ENCODE measurements around the gene TMEM87B.
"Not testable (repeated sequence)": the region's sequence is repeated elsewhere in the genome, so short reads cannot be mapped to it uniquely, and the experiment has no call there.

Gene TMEM87B

DNA sequence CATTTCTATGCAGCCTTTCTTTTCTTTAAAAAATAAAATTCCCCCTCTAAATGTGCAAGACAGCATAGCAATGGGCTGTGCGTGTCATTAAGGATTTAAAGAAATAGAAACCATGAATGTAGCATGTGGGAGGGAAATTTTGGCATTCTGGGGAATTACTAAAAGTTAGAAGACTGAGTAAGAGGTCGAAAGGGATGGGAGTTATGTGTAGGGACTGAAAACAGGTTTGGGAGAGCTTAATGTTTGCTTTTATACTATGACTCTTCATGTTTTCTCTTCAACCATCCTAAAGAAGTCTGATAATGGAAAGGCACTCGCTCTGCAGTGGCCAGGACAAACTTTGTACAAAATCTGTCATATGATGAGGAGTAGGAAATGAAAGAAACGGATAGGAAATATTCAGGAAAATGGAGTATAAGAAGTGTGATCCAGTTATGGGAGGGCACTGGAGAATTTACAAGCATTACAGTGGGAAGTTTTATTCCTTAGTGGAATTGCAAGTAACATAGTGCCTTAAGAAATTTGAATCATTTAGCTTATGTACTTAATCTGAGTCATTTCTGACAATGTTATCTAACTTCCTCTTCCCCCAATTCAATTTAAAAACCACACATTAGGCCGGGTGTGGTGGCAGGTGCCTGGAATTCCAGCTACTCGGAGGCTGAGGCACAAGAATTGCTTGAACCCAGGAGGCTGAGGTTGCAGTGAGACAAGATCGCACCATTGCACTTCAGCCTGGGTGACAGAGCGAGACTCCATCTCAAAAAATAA is 20.6 kb downstream of the TMEM87B start:
- peak; percentile 26 for DNase-seq

DNA sequence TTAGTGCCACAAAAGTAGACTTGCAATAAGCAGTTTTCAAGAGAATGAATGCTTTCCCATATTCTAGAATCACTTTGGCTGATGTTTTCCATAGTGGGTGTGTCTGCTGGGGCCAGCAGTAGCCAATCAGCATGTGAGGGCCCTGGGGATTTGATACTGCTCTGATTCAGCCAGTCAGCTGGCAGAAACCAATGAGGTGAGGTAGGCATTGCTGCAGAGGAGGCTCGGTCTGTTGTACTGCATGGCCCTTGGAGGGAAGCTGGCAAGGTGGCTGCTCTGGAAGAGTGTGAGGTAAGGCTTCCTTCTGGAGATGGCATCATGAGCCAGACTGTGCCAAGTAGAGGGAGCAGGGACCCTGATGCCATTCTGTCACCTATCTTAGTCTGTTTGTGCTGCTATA is 22.7 kb downstream of the TMEM87B start:
- DNase-seq = no peak

DNA sequence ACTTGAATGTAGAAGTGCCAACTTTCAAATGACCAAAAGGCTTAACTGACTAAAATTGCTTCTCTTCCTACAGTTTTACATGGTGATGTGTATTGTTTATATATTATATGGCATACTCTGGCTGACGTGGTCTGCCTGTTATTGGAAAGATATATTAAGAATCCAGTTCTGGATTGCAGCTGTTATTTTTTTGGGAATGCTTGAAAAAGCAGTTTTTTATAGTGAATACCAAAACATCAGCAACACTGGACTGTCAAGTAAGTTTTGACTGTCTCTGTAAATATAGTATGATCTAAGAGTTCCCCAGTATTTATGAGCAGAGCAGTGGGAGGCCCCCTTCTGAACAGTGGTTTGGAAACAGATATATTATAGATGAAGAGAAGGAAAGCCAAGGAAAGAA is 26.2 kb downstream of the TMEM87B start:
- DNase-seq = no peak

GRCh38 chr2:112084689-112085374 is 29.8 kb downstream of the TMEM87B start:
- DNase-seq = no peak

GRCh38 chr2:112085375-112085730 is 30.3 kb downstream of the TMEM87B start:
- no peak for DNase-seq

- DNase-seq = no peak
Measured at GRCh38 chr2:112085916-112086669, 31.0 kb downstream of the TMEM87B start.

DNA sequence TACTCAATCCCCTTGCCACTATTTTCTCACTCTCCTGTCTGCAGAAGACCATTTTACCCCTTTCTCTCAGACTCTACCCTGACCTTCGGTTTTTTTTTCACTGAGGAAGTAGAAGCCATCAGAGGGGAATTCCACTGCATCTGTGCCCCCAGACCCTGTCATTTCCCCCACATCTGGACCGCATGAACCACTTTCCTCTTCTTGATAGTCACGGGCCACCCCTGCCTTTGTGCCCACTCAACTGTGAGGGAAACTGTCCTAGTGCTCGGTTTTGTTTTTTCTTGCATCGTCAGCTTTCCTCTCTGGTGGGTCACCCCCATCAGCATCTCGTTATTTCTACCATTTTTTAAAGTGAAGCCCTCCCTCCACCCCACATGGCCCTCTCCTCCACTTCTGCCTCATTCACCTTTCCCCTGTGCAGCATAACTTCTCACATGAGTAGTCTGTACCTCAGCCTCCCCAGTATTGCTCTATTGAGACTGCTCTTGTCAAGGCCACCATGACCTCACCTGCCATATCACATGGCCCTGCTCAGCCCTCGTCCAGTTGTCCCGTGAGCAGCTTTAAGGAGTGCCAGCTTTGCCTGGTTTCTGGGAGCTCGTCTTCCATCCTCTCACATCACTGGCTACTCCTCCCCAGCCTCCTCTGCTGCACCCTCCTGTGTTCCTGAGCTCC is 32.4 kb downstream of the TMEM87B start:
- DNase-seq = no peak

- no peak for DNase-seq
Measured at GRCh38 chr2:112089375-112089774, 34.3 kb downstream of the TMEM87B start.

- DNase-seq = no peak
Measured at GRCh38 chr2:112092286-112093041, 37.4 kb downstream of the TMEM87B start.

GRCh38 chr2:112093216-112093615 is 38.1 kb downstream of the TMEM87B start:
- no peak for DNase-seq

DNA sequence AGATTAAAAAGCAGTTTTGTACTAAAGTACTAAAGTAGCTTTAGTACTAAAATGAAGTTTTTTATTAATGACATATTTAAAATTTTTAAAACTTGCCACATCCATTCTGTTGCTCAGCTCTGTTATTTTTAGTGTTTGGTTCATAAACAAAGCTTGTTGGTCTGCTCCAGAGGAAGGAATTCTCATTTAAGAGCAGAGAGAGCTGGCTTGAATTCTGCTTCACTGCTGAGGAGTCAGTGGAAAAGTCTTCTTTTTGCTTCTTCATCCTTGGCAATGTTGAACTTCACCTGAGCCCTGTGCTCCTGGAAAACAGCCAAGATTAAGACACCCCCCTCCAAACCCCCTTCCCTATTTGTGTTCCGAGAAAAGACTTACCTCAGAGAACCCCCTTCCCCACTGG is 40.6 kb downstream of the TMEM87B start:
- no peak for DNase-seq

GRCh38 chr2:112096098-112096497 is 41.0 kb downstream of the TMEM87B start:
- DNase-seq = no peak

DNA sequence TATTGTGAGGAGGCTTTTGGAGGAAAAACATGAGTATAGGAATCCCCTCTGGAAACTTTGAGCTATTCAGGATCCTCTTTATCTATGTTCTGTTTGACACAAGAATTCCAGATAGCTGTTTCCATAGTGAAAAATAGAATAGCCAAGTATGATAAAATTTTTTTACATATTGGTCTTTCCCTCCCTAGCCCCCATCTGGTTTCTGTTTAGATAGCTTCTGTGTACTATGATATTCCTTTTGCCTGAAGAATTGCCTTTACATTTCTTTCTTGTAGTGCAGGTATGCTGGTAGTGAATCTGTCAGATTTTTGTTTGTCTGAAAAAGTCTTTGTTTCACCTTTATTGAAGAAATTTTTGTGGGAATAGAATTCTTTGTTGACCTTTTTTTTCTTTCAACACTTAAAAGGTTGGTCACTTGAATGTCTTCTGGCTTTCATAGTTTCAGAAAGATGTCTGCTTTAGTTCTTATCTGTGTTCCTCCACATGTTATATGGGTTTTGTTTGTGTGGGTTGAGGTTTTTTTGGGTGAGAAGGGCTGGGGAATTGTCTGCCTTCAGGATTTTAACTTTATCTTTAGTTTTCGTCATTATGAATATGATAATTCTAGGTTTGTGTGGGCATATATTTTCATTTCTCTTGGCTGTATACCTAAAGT is 53.2 kb downstream of the TMEM87B start:
- no peak for DNase-seq

GRCh38 chr2:112109278-112109677 is 54.2 kb downstream of the TMEM87B start:
- no peak for DNase-seq

DNA sequence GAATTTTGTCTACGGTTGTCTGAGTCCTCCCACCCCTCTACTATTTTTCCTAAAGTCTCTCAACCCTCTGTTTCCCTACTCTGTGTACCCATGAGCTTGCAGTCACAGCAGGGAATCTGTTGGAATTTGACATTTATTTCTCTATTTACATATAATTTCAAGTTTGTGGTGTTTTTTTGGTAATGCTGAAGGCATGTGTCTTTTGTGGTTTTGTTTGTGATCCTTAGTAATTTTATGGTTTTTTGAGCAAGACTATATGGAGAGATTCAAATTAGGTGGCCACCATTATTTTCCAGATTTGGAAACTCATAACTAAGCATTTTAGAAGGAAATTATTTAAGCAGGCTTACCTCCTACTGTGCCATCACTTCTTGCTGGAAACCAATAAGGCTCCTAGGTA is 55.9 kb downstream of the TMEM87B start:
- no peak for DNase-seq

GRCh38 chr2:112113354-112113753 is 58.3 kb downstream of the TMEM87B start:
- DNase-seq = not testable (repeated sequence)

DNA sequence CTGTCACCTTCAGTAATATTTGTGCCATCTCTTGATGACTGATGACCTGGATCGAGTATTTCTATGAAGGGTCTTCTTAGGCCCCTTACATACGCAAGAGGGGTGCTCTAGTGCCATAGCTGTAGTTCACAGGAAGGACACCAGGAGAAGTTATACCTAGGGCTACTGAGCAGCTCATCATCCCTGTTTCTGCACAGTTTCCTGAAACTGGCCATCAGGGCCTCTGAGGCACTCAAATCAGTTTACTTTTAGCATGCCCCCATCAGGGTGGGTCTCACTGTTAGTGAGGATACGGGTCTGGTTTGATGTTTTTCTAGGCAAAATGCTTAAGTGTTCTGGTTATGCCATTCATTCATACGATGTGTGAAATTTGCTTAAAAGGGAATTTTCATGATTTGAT is 63.1 kb downstream of the TMEM87B start:
- DNase-seq = no peak

GRCh38 chr2:112121682-112122254 is 66.7 kb downstream of the TMEM87B start:
- peak; percentile 34 for DNase-seq

- no peak for DNase-seq
Measured at GRCh38 chr2:112129060-112129459, 74.0 kb downstream of the TMEM87B start.

- no peak for DNase-seq
Measured at GRCh38 chr2:112133344-112133743, 78.3 kb downstream of the TMEM87B start.

GRCh38 chr2:112134120-112134519 is 79.1 kb downstream of the TMEM87B start:
- no peak for DNase-seq

GRCh38 chr2:112136096-112136495 is 81.0 kb downstream of the TMEM87B start:
- no peak for DNase-seq

All from inflammatory macrophage treated with lipopolysaccharide for 4 hours (primary cell).